Melanocyte of skin (primary cell): ENCODE measurements around the gene ZNF57. TPM values are rescaled to one million over a fixed set of nuclear protein-coding genes. Genes with fewer than 3 reads are reported as not detected.

Source experiments
- total RNA-seq, 2 donors: library from RNA; depleted of rRNA; stranded (reverse); fragments of >200 nt; gene quantifications; 2 replicates each; pipeline ENCODE4 v1.2.3, GENCODE V29; 2012

Gene ZNF57
- 1 to 10 TPM; 3.1 to 7.3 TPM for total RNA-seq

GRCh38 chr19:2900296-2901252 is at the start of gene ZNF57:
TSS of gene ZNF57 (plus strand) at chr19:2900928. CDS start at chr19:2901046, 118 bp downstream.

GRCh38 chr19:2867025-2867991 is 33.4 kb upstream of the ZNF57 start, which contains the start of gene ZNF556:
TSS of gene ZNF556 (plus strand) at chr19:2867335. CDS start at chr19:2867422, 87 bp downstream.

DNA sequence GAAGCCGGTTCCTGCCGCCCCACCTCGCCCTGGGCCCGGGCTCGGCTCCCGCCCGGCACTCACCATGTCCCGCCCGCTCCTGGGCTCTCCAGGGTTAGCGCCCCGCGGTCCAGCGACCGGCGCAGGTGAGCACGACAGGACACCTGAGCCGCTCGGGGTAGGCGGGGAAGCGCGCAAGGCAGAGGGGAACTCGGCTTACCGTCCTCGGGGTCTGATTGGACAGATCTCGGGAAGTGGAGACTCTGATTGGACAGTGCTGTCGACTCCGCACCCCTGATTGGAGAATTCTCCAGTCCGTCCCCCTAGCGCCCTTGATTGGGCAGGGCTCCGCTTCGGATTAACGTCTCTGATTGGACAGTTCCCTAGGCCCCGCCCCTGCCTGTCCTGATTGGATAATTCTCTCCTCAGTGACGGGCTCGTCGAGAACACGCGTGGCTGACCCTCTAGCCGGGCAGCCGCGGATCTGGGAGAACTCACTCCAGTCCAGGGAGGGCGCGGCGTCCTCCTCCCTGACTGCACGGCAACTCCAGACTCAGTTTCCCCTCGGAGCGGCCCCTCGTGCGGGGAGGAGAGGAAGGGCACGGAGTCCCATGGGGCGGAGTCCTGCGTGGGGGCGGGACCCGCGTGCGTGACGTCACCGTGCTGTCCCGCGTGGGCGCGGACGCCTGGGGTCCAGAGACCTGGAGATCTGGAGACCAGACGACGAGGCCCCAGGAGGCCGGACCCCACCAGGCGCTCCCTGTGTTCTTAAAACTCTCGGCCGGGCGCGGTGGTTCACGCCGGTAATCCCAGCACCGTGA is 44.2 kb downstream of the ZNF57 start, which contains the start of gene ZNF77:
Gene ZNF77, minus strand, starts transcription at position 197 of the 800 bp plus-strand sequence. Its CDS starts 131 bp downstream, at position 66.

Other genes starting within 250 kb of the ZNF57 start
- gene GNG7, start 198.2 kb upstream of the ZNF57 start, total RNA-seq = 1 to 10 TPM; 1.7 to 2.4 TPM
- 1 to 10 TPM; 2.4 to 2.7 TPM for gene DIRAS1, start 179.6 kb upstream of the ZNF57 start, total RNA-seq
- 10 to 100 TPM; 41.6 to 54.6 TPM for gene SLC39A3, start 160.9 kb upstream of the ZNF57 start, total RNA-seq
- gene SGTA, start 117.7 kb upstream of the ZNF57 start, total RNA-seq = 10 to 100 TPM; 64.0 to 68.3 TPM
- gene THOP1, start 115.4 kb upstream of the ZNF57 start, total RNA-seq = 100 to 1,000 TPM in 1 of 2 donors, 10 to 100 TPM in 1; 80.9 to 157 TPM
- 1 to 10 TPM; 2.0 to 3.4 TPM for gene ZNF554, start 81.1 kb upstream of the ZNF57 start, total RNA-seq
- gene ZNF555, start 59.5 kb upstream of the ZNF57 start, total RNA-seq = 1 to 10 TPM; 3.3 to 4.1 TPM
- gene ZNF556, start 33.6 kb upstream of the ZNF57 start, total RNA-seq = not detected
- 1 to 10 TPM; 3.1 to 4.3 TPM for gene ZNF77, start 44.0 kb downstream of the ZNF57 start, total RNA-seq
- gene TLE6, start 76.6 kb downstream of the ZNF57 start, total RNA-seq = 1 to 10 TPM; 2.7 to 2.8 TPM
- 1 to 10 TPM in 1 of 2 donors, under 1 TPM in 1; 0.33 to 1.0 TPM for gene TLE2, start 128.4 kb downstream of the ZNF57 start, total RNA-seq
- 100 to 1,000 TPM; 176 to 211 TPM for gene TLE5, start 161.6 kb downstream of the ZNF57 start, total RNA-seq
- gene GNA11, start 193.4 kb downstream of the ZNF57 start, total RNA-seq = 10 to 100 TPM; 68.1 to 73.6 TPM
- 1 to 10 TPM in 1 of 2 donors, not detected in 1; 2.1 TPM for gene GNA15, start 235.1 kb downstream of the ZNF57 start, total RNA-seq